Keratinocyte (primary cell): ENCODE measurements around the gene CUBN. TPM values are rescaled to one million over a fixed set of nuclear protein-coding genes. Genes with fewer than 3 reads are reported as not detected.

ENCODE experiments used
- DNase-seq: peaks from one replicate; pipeline ENCODE4 v3.0.0-alpha.2; 2011; ENCODE audit warnings: low read depth, missing footprints, low spot score
- FAIRE-seq: peaks from 2 replicates; lab custom pipeline; 2011; peaks lifted over from hg19 to GRCh38; lab: Jason Lieb, UNC
- H2AFZ ChIP-seq: 2 replicates; pipeline ENCODE4 v1.6.0; 2012; ENCODE audit warnings: low read length, control low read depth, inconsistent platforms; ENCODE audit not compliant: control insufficient read depth
- H3K27ac ChIP-seq: 2 replicates; pipeline ENCODE4 v1.5.1; 2011; ENCODE audit warnings: low read length; ENCODE audit not compliant: control insufficient read depth, insufficient read depth
- H3K27me3 ChIP-seq: 3 replicates; pipeline ENCODE4 v1.6.0; 2011; ENCODE audit warnings: low read length; ENCODE audit not compliant: control insufficient read depth, insufficient read depth; ENCODE audit errors: extremely low read depth
- H3K36me3 ChIP-seq, 2 experiments: 2 replicates in 1 of 2; 3 replicates in 1 of 2; pipeline ENCODE4 v1.5.1; 2011; ENCODE audit warnings: low read length in 2 of 2, mild to moderate bottlenecking in 1 of 2; ENCODE audit not compliant: control insufficient read depth in 2 of 2, insufficient read depth in 2 of 2; ENCODE audit errors: extremely low read depth in 1 of 2
- H3K4me1 ChIP-seq: 3 replicates; pipeline ENCODE4 v1.5.1; 2011; ENCODE audit warnings: low read length; ENCODE audit not compliant: control insufficient read depth, insufficient read depth; ENCODE audit errors: extremely low read depth
- H3K4me2 ChIP-seq: 3 replicates; pipeline ENCODE4 v1.6.0; 2011; ENCODE audit warnings: low read depth, low read length; ENCODE audit not compliant: control insufficient read depth, insufficient read depth; ENCODE audit errors: extremely low read depth
- H3K4me3 ChIP-seq, 3 experiments: fragments of 200-600 bp in 1 of 3; sonication (generic) in 1 of 3; 2 replicates in 2 of 3; 3 replicates in 1 of 3; pipeline ENCODE4 v1.5.1; 2011 to 2016; ENCODE audit warnings: low read length in 3 of 3, mild to moderate bottlenecking in 3 of 3, control low read depth in 2 of 3, inconsistent platforms in 1 of 3, low read depth in 1 of 3, mixed read lengths in 1 of 3, mixed run types in 1 of 3, moderate library complexity in 1 of 3; ENCODE audit not compliant: control insufficient read depth in 2 of 3, insufficient read depth in 2 of 3; ENCODE audit errors: extremely low read depth in 1 of 3
- H3K79me2 ChIP-seq: 2 replicates; pipeline ENCODE4 v1.6.0; 2012; ENCODE audit warnings: low read length; ENCODE audit not compliant: control insufficient read depth, insufficient read depth
- H3K9ac ChIP-seq: 3 replicates; pipeline ENCODE4 v1.6.0; 2011; ENCODE audit warnings: low read length; ENCODE audit not compliant: control insufficient read depth, insufficient read depth; ENCODE audit errors: extremely low read depth
- H3K9me1 ChIP-seq: 3 replicates; pipeline ENCODE4 v1.6.0; 2011; ENCODE audit warnings: low read length; ENCODE audit not compliant: control insufficient read depth, insufficient read depth; ENCODE audit errors: extremely low read depth
- H3K9me3 ChIP-seq: 2 replicates; pipeline ENCODE4 v1.5.1; 2012; ENCODE audit warnings: low read depth, low read length; ENCODE audit not compliant: control insufficient read depth
- H4K20me1 ChIP-seq: 3 replicates; pipeline ENCODE4 v1.6.0; 2011; ENCODE audit warnings: low read length; ENCODE audit not compliant: control insufficient read depth, insufficient read depth; ENCODE audit errors: extremely low read depth
- CTCF ChIP-seq, 3 experiments: IDR thresholded peaks in 1 of 3; conservative IDR thresholded peaks in 1 of 3; optimal IDR thresholded peaks in 1 of 3; 2 replicates in 2 of 3; 3 replicates in 1 of 3; pipeline versions ENCODE3 to v1.5.1; 2011; ENCODE audit warnings: low read length in 3 of 3, mild to moderate bottlenecking in 3 of 3, moderate library complexity in 2 of 3, control low read depth in 1 of 3, inconsistent platforms in 1 of 3; ENCODE audit not compliant: insufficient read depth in 2 of 3; ENCODE audit errors: extremely low read depth in 1 of 3
- EZH2 ChIP-seq: IDR thresholded peaks from one replicate; pipeline ENCODE4 v1.6.1; 2012; ENCODE audit warnings: inconsistent platforms, mild to moderate bottlenecking, low read length, moderate library complexity
- dilution Hi-C: fragments of 300-500 bp; cut with MboI; formaldehyde crosslinking; loops from one replicate; pipeline ENCODE4 v1.7.0; 2020; ENCODE audit warnings: low sequenced_read_pairs; ENCODE audit not compliant: extremely low pct_ligation_motif_present
- polyA plus RNA-seq, 5 experiments: library from polyadenylated mRNA; depleted of rRNA in 3 of 5; stranded (reverse) in 3 of 5; stranded (forward) in 1 of 5; unstranded in 1 of 5; fragments of >200 nt; gene quantifications; 1 replicate in 1 of 5; 2 replicates in 3 of 5; 3 replicates in 1 of 5; pipeline versions ENCODE4 v1.2.1 to v1.2.3, GENCODE V29; 2011 to 2012; ENCODE audit warnings: missing spikeins in 2 of 5, low read depth in 1 of 5, low replicate concordance in 1 of 5

CUBN gene
- polyA plus RNA-seq, 1 donor (not counting 4 experiments of a cell fraction or from before 2014, with no cell fraction given): 0.07 TPM

GRCh38 chr10:16854623-16855022 lies 275.0 kb downstream of the CUBN start:
- Histone ChIP-seq H3K9me1 (no peaks in the 10 kb centered on the region), H2AFZ (no peak overlapping the region), H3K27me3 (no peaks in the 10 kb centered on the region), H3K79me2 (no peaks in the 10 kb centered on the region), H3K4me2 (no peak overlapping the region), H4K20me1 (no peaks in the 10 kb centered on the region), H3K4me1 (peaks cover 14% of the 10 kb centered on the region), H3K4me3 (no peak overlapping the region), H3K9ac (no peak overlapping the region), H3K27ac (no peak overlapping the region), H3K36me3 (no peaks in the 10 kb centered on the region), H3K9me3 (no peaks in the 10 kb centered on the region)
- FAIRE-seq (no peak), DNase-seq (peak; percentile 66)
- TF ChIP-seq EZH2 (no peak), CTCF (optimal IDR thresholded peaks at IDR 0.05 in 1 of 3, IDR thresholded peaks at IDR 0.05 in 1 of 3, conservative IDR thresholded peaks at IDR 0.05 in 1 of 3; ENCODE audit: extremely low read depth in 1 of 3, insufficient read depth in 2 of 3, low read length in 3 of 3) (no peak)
- dilution Hi-C loops: loop anchor here (10.0 kb wide), 1 partner anchor 290 kb away; no protein-coding TSS in a partner anchor

- H3K79me2 ChIP-seq: no peaks in the 10 kb centered on the region
- H2AFZ ChIP-seq: no peak overlapping the region
- TF ChIP-seq EZH2: no peak
- no peak for TF ChIP-seq CTCF (optimal IDR thresholded peaks at IDR 0.05 in 1 of 3, IDR thresholded peaks at IDR 0.05 in 1 of 3, conservative IDR thresholded peaks at IDR 0.05 in 1 of 3; ENCODE audit: extremely low read depth in 1 of 3, insufficient read depth in 2 of 3, low read length in 3 of 3)
- no peaks in the 10 kb centered on the region for H3K36me3 ChIP-seq
- no peaks in the 10 kb centered on the region for H3K9me1 ChIP-seq
- no peak for FAIRE-seq
- H3K4me2 ChIP-seq: no peak overlapping the region
- H3K27ac ChIP-seq: no peak overlapping the region
- no peak for DNase-seq
- peaks cover 18% of the 10 kb centered on the region for H3K4me1 ChIP-seq
- dilution Hi-C loops: loop anchor here (10.0 kb wide), 1 partner anchor 291 kb away; no protein-coding TSS in a partner anchor
- H3K4me3 ChIP-seq: no peak overlapping the region
- H3K9ac ChIP-seq: no peak overlapping the region
- no peaks in the 10 kb centered on the region for H3K27me3 ChIP-seq
- H4K20me1 ChIP-seq: no peaks in the 10 kb centered on the region
- no peaks in the 10 kb centered on the region for H3K9me3 ChIP-seq
Measured at GRCh38 chr10:16853809-16854208, 275.8 kb downstream of the CUBN start.
